ENCODE data around the gene RTEL1. TPM values are rescaled to one million over a fixed set of nuclear protein-coding genes. Genes with fewer than 3 reads are reported as not detected.

RTEL1 gene
- total and polyA plus RNA-seq, 2 donors (not counting 1 experiment from before 2014, with no cell fraction given), result 15.1 to 32.6 TPM

DNA sequence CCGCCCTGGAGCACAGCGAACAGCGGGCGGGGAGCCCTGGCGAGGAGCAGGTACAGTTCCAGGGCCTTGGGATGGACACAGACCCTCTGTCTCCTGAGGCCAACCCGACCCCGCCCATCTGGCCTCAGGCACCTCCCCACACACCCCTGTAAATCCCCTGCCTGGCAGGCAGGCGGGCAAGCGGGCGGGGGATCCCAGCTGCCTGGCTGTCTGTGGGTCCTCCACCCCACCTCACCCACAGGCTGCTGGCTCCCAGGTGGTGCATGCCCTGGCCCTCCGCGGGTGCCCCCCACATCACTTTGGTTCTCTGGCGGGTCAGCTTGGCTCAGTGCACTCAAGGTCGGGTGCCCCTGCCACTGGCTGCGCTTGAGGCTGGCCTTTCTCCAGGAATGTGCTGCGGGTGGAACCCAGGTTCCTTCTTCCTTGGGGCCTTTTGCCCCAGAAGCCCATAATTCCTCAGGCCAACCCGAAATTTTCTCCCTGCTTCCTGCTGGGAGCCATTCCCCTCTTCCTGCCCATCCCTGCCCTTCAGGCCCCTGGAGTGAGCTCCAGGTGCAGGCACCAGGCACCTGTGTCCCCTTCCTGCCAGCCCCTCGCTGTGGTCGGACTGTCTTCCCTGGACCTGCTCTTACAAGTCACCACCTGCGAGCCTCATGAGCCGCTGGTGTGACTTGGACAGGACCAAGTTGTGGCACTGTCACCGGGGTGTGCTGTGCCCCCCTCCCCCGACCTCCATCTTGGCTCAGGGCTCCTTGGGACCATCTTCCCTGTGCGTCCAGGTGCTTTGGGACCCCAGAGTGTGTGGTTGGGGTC lies 33.0 kb downstream of the RTEL1 start:
- intact Hi-C loops (cut with micrococcal nuclease), result no loop called here
- peaks cover 5% of the 10 kb centered on the region for H3K4me1 Mint-ChIP-seq
- Histone ChIP-seq H3K4me1 (ENCODE audit: control insufficient read depth in 2 of 2, insufficient read depth in 2 of 2, low read length in 2 of 2) (peaks cover 3 to 17% of the 10 kb centered on the region in 2 donors), H3K9me3 (ENCODE audit: control extremely low read depth in 1 of 3, control insufficient read depth in 2 of 3, insufficient read depth in 1 of 3, low read length in 2 of 3) (peaks cover 0 to 5% (median 0%) of the 10 kb centered on the region in 3 donors), H4K20me1 (ENCODE audit: control insufficient read depth, insufficient read depth, low read length, poor library complexity, severe bottlenecking) (peaks cover 14% of the 10 kb centered on the region), H3K79me2 (ENCODE audit: control insufficient read depth, insufficient read depth, low read length) (no peaks in the 10 kb centered on the region), H3K4me3 (ENCODE audit: control extremely low read depth in 1 of 5, extremely low read depth in 1 of 5, insufficient read depth in 1 of 5, low read depth in 2 of 5, low read length in 4 of 5) (no peak overlapping the region), H3K36me3 (replicated peaks in 1 of 2; ENCODE audit: control extremely low read depth in 1 of 2, control insufficient read depth in 1 of 2, extremely low read depth in 1 of 2, insufficient read depth in 2 of 2, low read length in 1 of 2) (peaks cover 0 to 5% of the 10 kb centered on the region in 2 experiments), H2AFZ (ENCODE audit: insufficient read depth, low read depth, low read length, poor library complexity, severe bottlenecking) (no peak overlapping the region), H3K4me2 (replicated peaks; ENCODE audit: low read depth, low read length, poor library complexity, severe bottlenecking) (no peak overlapping the region), H3K27ac (ENCODE audit: low read length in 2 of 2) (no peak overlapping the region), H3K27me3 (replicated peaks in 1 of 4; ENCODE audit: control extremely low read depth in 1 of 4, control insufficient read depth in 3 of 4, insufficient read depth in 4 of 4, low read length in 3 of 4) (peaks cover 0 to 2% (median 0%) of the 10 kb centered on the region in 4 experiments), H3K9ac (ENCODE audit: low read length) (no peak overlapping the region)
- DNase-seq, result no peak
- 88% methylated on average over 22 of the region's 24 CpGs for WGBS (ENCODE audit: insufficient coverage)
- ATAC-seq (ENCODE audit: low read depth), result no peak
- no peaks in the 10 kb centered on the region for H3K9me3 Mint-ChIP-seq (ENCODE audit: insufficient read depth)
- TF ChIP-seq EZH2 (IDR thresholded peaks at IDR 0.05; ENCODE audit: borderline replicate concordance, insufficient read depth, low read depth, low read length, poor library complexity, severe bottlenecking), result no peak
- TF ChIP-seq, protein P1, sequence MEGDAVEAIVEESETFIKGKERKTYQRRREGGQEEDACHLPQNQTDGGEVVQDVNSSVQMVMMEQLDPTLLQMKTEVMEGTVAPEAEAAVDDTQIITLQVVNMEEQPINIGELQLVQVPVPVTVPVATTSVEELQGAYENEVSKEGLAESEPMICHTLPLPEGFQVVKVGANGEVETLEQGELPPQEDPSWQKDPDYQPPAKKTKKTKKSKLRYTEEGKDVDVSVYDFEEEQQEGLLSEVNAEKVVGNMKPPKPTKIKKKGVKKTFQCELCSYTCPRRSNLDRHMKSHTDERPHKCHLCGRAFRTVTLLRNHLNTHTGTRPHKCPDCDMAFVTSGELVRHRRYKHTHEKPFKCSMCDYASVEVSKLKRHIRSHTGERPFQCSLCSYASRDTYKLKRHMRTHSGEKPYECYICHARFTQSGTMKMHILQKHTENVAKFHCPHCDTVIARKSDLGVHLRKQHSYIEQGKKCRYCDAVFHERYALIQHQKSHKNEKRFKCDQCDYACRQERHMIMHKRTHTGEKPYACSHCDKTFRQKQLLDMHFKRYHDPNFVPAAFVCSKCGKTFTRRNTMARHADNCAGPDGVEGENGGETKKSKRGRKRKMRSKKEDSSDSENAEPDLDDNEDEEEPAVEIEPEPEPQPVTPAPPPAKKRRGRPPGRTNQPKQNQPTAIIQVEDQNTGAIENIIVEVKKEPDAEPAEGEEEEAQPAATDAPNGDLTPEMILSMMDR (IDR thresholded peaks at IDR 0.05), result no peak
- H3K27me3 Mint-ChIP-seq, result no peaks in the 10 kb centered on the region
- ChIA-PET CTCF (no interaction called here), POLR2A (no interaction called here)
- peak overlapping the region; percentile 26 for H3K27ac Mint-ChIP-seq
- H3K4me3 Mint-ChIP-seq, result no peak overlapping the region
